Activated CD8-positive, alpha-beta memory T cell treated with anti-CD3 and anti-CD28 coated beads, Interleukin-2, amount 50 U/mL, for 24 hours (primary cell): ENCODE results near the gene IL1R2.
"Not testable (repeated sequence)": the region's sequence is repeated elsewhere in the genome, so short reads cannot be mapped to it uniquely, and the experiment has no call there.

Source experiments
- DNase-seq: peaks from one replicate; pipeline ENCODE4 v3.0.0-alpha.2; 2020; ENCODE audit errors: extremely low read depth

IL1R2 gene

GRCh38 chr2:102061962-102062795, 70.4 kb downstream of the IL1R2 start:
- no peak for DNase-seq

- DNase-seq = no peak
Observed at GRCh38 chr2:102062802-102063201, 71.0 kb downstream of the IL1R2 start.

GRCh38 chr2:102063487-102063911, 71.7 kb downstream of the IL1R2 start:
- DNase-seq = no peak

GRCh38 chr2:102063941-102064678, 72.3 kb downstream of the IL1R2 start:
- DNase-seq = no peak

- no peak for DNase-seq
Observed at GRCh38 chr2:102064679-102065674, 73.2 kb downstream of the IL1R2 start.

- DNase-seq = no peak
Observed at GRCh38 chr2:102065675-102066252, 74.0 kb downstream of the IL1R2 start.

GRCh38 chr2:102066554-102066953, 74.8 kb downstream of the IL1R2 start:
- DNase-seq = no peak

GRCh38 chr2:102068126-102068525, 76.4 kb downstream of the IL1R2 start:
- DNase-seq = not testable (repeated sequence)

- DNase-seq = no peak
Observed at GRCh38 chr2:102069311-102069974, 77.7 kb downstream of the IL1R2 start.

GRCh38 chr2:102070058-102070642, 78.4 kb downstream of the IL1R2 start:
- no peak for DNase-seq

- DNase-seq = no peak
Observed at GRCh38 chr2:102072741-102073140, 81.0 kb downstream of the IL1R2 start.

- no peak for DNase-seq
Observed at GRCh38 chr2:102073168-102073724, 81.5 kb downstream of the IL1R2 start.

- no peak for DNase-seq
Observed at GRCh38 chr2:102074152-102074783, 82.5 kb downstream of the IL1R2 start.

GRCh38 chr2:102075479-102075878, 83.7 kb downstream of the IL1R2 start:
- no peak for DNase-seq

- no peak for DNase-seq
Observed at GRCh38 chr2:102076512-102076911, 84.8 kb downstream of the IL1R2 start.
